Measurements from ENCODE around the gene SIGLEC6.
"Not testable (repeated sequence)": the region's sequence is repeated elsewhere in the genome, so short reads cannot be mapped to it uniquely, and the experiment has no call there.

SIGLEC6 gene

GRCh38 chr19:51509823-51510660, 21.4 kb downstream of the SIGLEC6 start:
- DNase-seq (ENCODE audit: low read depth): no peak

GRCh38 chr19:51508059-51508733, 23.3 kb downstream of the SIGLEC6 start:
- DNase-seq (ENCODE audit: low read depth): no peak

GRCh38 chr19:51507640-51508058, 23.8 kb downstream of the SIGLEC6 start:
- DNase-seq (ENCODE audit: low read depth): no peak

- no peak for DNase-seq (ENCODE audit: low read depth)
Measured at GRCh38 chr19:51507192-51507591, 24.3 kb downstream of the SIGLEC6 start.

GRCh38 chr19:51505904-51506303, 25.6 kb downstream of the SIGLEC6 start:
- no peak for DNase-seq (ENCODE audit: low read depth)

GRCh38 chr19:51503896-51504295, 27.6 kb downstream of the SIGLEC6 start:
- no peak for DNase-seq (ENCODE audit: low read depth)

GRCh38 chr19:51503286-51503817, 28.1 kb downstream of the SIGLEC6 start:
- DNase-seq (ENCODE audit: low read depth): no peak

- no peak for DNase-seq (ENCODE audit: low read depth)
Measured at GRCh38 chr19:51501594-51502263, 29.7 kb downstream of the SIGLEC6 start, which contains the start of gene SIGLEC12. Gene SIGLEC12, minus strand, starts transcription at chr19:51501800. Its CDS starts 67 bp downstream, at chr19:51501733.

- DNase-seq (ENCODE audit: low read depth): not testable (repeated sequence)
Measured at GRCh38 chr19:51500931-51501330, 30.5 kb downstream of the SIGLEC6 start.

- DNase-seq (ENCODE audit: low read depth): no peak
Measured at GRCh38 chr19:51497666-51498065, 33.8 kb downstream of the SIGLEC6 start.

- DNase-seq (ENCODE audit: low read depth): no peak
Measured at GRCh38 chr19:51493776-51494175, 37.7 kb downstream of the SIGLEC6 start.

- no peak for DNase-seq (ENCODE audit: low read depth)
Measured at GRCh38 chr19:51491586-51491985, 39.9 kb downstream of the SIGLEC6 start.

- no peak for DNase-seq (ENCODE audit: low read depth)
Measured at GRCh38 chr19:51490676-51491075, 40.8 kb downstream of the SIGLEC6 start.

- no peak for DNase-seq (ENCODE audit: low read depth)
Measured at GRCh38 chr19:51489113-51489512, 42.4 kb downstream of the SIGLEC6 start.

GRCh38 chr19:51488491-51488890, 43.0 kb downstream of the SIGLEC6 start:
- no peak for DNase-seq (ENCODE audit: low read depth)

GRCh38 chr19:51485960-51486660, 45.4 kb downstream of the SIGLEC6 start:
- DNase-seq (ENCODE audit: low read depth): no peak

- no peak for DNase-seq (ENCODE audit: low read depth)
Measured at GRCh38 chr19:51480590-51480989, 50.9 kb downstream of the SIGLEC6 start.

GRCh38 chr19:51479531-51480331, 51.7 kb downstream of the SIGLEC6 start:
- no peak for DNase-seq (ENCODE audit: low read depth)

GRCh38 chr19:51478381-51479234, 52.9 kb downstream of the SIGLEC6 start, which contains the start of gene CEACAM18:
Gene CEACAM18, plus strand, starts transcription at chr19:51478539.
- DNase-seq (ENCODE audit: low read depth): no peak

- DNase-seq (ENCODE audit: low read depth): no peak
Measured at GRCh38 chr19:51477344-51477743, 54.1 kb downstream of the SIGLEC6 start.

All from non-pigmented ciliary epithelial cell (primary cell).